WTC11 (cell line): ENCODE measurements around the gene OSBPL10.

Source experiments
- CBFB ChIP-seq: sonication (generic); formaldehyde crosslinking; IDR thresholded peaks from 2 replicates; pipeline ENCODE4 v1.8.1; 2022; ENCODE audit warnings: mild to moderate bottlenecking, low read depth, missing genetic modification reagents
- ESRRA ChIP-seq: sonication (generic); formaldehyde crosslinking; IDR thresholded peaks from 2 replicates; pipeline ENCODE4 v1.8.1; 2022; ENCODE audit warnings: mild to moderate bottlenecking, missing genetic modification reagents, borderline replicate concordance
- NR2C2 ChIP-seq: sonication (generic); formaldehyde crosslinking; IDR thresholded peaks from 2 replicates; pipeline ENCODE4 v1.8.0; 2022; ENCODE audit warnings: mild to moderate bottlenecking, missing genetic modification reagents
- SMAD3 ChIP-seq: sonication (generic); formaldehyde crosslinking; IDR thresholded peaks from 2 replicates; pipeline ENCODE4 v1.8.0; 2022; ENCODE audit warnings: missing genetic modification reagents, mild to moderate bottlenecking, borderline replicate concordance
- SMAD4 ChIP-seq: sonication (generic); formaldehyde crosslinking; IDR thresholded peaks from 2 replicates; pipeline ENCODE4 v1.8.0; 2022; ENCODE audit warnings: mild to moderate bottlenecking, missing genetic modification reagents
- SP1 ChIP-seq: sonication (generic); formaldehyde crosslinking; conservative IDR thresholded peaks from 2 replicates; pipeline ENCODE4 v1.8.1; 2022; ENCODE audit warnings: missing genetic modification reagents
- TCF7 ChIP-seq: sonication (generic); formaldehyde crosslinking; IDR thresholded peaks from 2 replicates; pipeline ENCODE4 v1.8.0; 2022; ENCODE audit warnings: mild to moderate bottlenecking, low read depth, missing genetic modification reagents, moderate library complexity
- ZNF232 ChIP-seq: sonication (generic); formaldehyde crosslinking; IDR thresholded peaks from 2 replicates; pipeline ENCODE4 v1.8.0; 2022; ENCODE audit warnings: mild to moderate bottlenecking, missing genetic modification reagents
- ZNF317 ChIP-seq: sonication (generic); formaldehyde crosslinking; IDR thresholded peaks from 2 replicates; pipeline ENCODE4 v1.8.1; 2023; ENCODE audit warnings: low read depth, mild to moderate bottlenecking, moderate library complexity, missing genetic modification reagents, borderline replicate concordance
- ZNF423 ChIP-seq: fragments of 250-450 bp; sonication (Bioruptor Pico); IDR thresholded peaks from 2 replicates; pipeline ENCODE4 v2.1.2; 2022; ENCODE audit warnings: mild to moderate bottlenecking, moderate library complexity
- TF ChIP-seq, protein P1 (sequence below): fragments of 200-600 bp; IDR thresholded peaks from 2 replicates; pipeline ENCODE4 v1.8.0; 2022; ENCODE audit warnings: antibody characterized with exemption
- TF ChIP-seq, protein P2 (sequence below): sonication (generic); formaldehyde crosslinking; IDR thresholded peaks from 2 replicates; pipeline ENCODE4 v1.8.1; 2023; ENCODE audit warnings: mild to moderate bottlenecking, missing genetic modification reagents, moderate library complexity
- TF ChIP-seq, protein P3 (sequence below): sonication (generic); formaldehyde crosslinking; IDR thresholded peaks from 2 replicates; pipeline ENCODE4 v1.8.0; 2022; ENCODE audit warnings: mild to moderate bottlenecking, missing genetic modification reagents
- TF ChIP-seq, protein P4 (sequence below): sonication (generic); formaldehyde crosslinking; IDR thresholded peaks from 2 replicates; pipeline ENCODE4 v1.8.1; 2023; ENCODE audit warnings: mild to moderate bottlenecking, missing genetic modification reagents, borderline replicate concordance

DNA sequence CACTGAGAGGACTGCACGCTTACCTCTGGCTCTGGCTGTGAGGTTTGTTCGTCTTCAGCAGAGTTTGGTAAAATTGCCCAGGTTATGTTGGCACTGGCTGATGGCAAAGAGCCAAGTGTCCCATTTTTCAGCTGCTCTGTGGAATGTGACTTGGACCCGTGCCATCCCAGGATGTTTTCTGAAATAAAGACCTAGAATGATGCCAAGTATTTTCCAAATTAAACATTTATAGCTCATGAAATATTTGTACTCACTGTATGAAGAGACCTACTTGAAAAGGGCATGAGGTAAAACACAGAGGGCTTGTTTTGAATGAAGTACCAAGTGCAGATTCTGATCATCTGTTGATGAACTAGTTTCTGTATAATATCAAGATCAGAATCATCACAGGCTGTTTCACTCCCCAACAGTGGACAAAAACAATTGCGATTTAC is 247.8 kb downstream of the OSBPL10 start:
- TF ChIP-seq, protein P1, sequence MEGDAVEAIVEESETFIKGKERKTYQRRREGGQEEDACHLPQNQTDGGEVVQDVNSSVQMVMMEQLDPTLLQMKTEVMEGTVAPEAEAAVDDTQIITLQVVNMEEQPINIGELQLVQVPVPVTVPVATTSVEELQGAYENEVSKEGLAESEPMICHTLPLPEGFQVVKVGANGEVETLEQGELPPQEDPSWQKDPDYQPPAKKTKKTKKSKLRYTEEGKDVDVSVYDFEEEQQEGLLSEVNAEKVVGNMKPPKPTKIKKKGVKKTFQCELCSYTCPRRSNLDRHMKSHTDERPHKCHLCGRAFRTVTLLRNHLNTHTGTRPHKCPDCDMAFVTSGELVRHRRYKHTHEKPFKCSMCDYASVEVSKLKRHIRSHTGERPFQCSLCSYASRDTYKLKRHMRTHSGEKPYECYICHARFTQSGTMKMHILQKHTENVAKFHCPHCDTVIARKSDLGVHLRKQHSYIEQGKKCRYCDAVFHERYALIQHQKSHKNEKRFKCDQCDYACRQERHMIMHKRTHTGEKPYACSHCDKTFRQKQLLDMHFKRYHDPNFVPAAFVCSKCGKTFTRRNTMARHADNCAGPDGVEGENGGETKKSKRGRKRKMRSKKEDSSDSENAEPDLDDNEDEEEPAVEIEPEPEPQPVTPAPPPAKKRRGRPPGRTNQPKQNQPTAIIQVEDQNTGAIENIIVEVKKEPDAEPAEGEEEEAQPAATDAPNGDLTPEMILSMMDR = no peak
- TF ChIP-seq, protein P2, sequence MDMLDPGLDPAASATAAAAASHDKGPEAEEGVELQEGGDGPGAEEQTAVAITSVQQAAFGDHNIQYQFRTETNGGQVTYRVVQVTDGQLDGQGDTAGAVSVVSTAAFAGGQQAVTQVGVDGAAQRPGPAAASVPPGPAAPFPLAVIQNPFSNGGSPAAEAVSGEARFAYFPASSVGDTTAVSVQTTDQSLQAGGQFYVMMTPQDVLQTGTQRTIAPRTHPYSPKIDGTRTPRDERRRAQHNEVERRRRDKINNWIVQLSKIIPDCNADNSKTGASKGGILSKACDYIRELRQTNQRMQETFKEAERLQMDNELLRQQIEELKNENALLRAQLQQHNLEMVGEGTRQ (CRISPR knock-in tag) = no peak
- TF ChIP-seq, protein P3, sequence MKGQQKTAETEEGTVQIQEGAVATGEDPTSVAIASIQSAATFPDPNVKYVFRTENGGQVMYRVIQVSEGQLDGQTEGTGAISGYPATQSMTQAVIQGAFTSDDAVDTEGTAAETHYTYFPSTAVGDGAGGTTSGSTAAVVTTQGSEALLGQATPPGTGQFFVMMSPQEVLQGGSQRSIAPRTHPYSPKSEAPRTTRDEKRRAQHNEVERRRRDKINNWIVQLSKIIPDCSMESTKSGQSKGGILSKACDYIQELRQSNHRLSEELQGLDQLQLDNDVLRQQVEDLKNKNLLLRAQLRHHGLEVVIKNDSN = no peak
- TF ChIP-seq SMAD3 (CRISPR knock-in tag) (no peak), ZNF232 (CRISPR knock-in tag) (no peak), SP1 (no peak), TCF7 (CRISPR knock-in tag) (no peak), CBFB (CRISPR knock-in tag) (no peak), NR2C2 (CRISPR knock-in tag) (no peak), SMAD4 (CRISPR knock-in tag) (no peak), ESRRA (CRISPR knock-in tag) (no peak), ZNF423 (no peak), ZNF317 (no peak)
- TF ChIP-seq, protein P4, sequence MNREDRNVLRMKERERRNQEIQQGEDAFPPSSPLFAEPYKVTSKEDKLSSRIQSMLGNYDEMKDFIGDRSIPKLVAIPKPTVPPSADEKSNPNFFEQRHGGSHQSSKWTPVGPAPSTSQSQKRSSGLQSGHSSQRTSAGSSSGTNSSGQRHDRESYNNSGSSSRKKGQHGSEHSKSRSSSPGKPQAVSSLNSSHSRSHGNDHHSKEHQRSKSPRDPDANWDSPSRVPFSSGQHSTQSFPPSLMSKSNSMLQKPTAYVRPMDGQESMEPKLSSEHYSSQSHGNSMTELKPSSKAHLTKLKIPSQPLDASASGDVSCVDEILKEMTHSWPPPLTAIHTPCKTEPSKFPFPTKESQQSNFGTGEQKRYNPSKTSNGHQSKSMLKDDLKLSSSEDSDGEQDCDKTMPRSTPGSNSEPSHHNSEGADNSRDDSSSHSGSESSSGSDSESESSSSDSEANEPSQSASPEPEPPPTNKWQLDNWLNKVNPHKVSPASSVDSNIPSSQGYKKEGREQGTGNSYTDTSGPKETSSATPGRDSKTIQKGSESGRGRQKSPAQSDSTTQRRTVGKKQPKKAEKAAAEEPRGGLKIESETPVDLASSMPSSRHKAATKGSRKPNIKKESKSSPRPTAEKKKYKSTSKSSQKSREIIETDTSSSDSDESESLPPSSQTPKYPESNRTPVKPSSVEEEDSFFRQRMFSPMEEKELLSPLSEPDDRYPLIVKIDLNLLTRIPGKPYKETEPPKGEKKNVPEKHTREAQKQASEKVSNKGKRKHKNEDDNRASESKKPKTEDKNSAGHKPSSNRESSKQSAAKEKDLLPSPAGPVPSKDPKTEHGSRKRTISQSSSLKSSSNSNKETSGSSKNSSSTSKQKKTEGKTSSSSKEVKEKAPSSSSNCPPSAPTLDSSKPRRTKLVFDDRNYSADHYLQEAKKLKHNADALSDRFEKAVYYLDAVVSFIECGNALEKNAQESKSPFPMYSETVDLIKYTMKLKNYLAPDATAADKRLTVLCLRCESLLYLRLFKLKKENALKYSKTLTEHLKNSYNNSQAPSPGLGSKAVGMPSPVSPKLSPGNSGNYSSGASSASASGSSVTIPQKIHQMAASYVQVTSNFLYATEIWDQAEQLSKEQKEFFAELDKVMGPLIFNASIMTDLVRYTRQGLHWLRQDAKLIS (CRISPR knock-in tag) = no peak
